GM21825 (cell line): ENCODE data around the gene FRMPD1.
A peak's percentile ranks its signal among the peaks of the same experiment; 100 is the strongest.
"Not testable (repeated sequence)": the region's sequence is repeated elsewhere in the genome, so short reads cannot be mapped to it uniquely, and the experiment has no call there.

Source experiments
- ATAC-seq: cut with Tn5 transposase; IDR thresholded peaks from one replicate; pipeline ENCODE4 v1.9.1; 2021; ENCODE audit warnings: mild to moderate bottlenecking, moderate library complexity; ENCODE audit not compliant: unreplicated experiment

Gene FRMPD1

DNA sequence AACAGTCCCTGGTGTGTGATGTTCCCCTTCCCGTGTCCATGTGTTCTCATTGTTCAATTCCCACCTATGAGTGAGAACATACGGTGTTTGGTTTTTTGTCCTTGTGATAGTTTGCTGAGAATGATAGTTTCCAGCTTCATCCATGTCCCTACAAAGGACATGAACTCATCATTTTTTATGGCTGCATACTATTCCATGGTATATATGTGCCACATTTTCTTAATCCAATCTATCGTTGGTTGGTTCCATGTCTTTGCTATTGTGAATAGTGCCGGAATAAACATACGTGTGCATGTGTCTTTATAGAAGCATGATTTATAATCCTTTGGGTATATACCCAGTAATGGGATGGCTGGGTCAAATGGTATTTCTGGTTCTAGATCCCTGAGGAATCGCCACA lies 114.5 kb downstream of the FRMPD1 start:
- not testable (repeated sequence) for ATAC-seq

DNA sequence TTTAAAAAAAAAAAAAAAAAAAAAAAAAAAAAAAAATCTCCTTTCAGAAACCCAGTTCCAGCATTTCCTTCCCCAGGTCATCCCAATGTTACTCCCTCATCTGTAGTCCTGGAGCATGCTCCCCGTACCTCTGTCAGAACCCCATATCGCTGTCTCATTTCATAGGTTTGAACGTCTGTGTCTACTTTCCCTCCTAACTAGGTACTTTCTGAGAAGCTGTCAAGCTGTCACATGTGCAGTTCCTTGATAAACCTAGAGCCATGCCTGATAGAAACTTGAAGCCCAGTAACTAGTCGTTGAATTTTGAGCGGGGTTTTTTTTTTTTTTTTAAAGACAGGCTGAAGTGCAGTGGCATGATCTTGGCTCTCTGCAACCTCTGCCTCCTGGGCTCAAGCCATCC lies 118.6 kb downstream of the FRMPD1 start:
- ATAC-seq, result no peak

DNA sequence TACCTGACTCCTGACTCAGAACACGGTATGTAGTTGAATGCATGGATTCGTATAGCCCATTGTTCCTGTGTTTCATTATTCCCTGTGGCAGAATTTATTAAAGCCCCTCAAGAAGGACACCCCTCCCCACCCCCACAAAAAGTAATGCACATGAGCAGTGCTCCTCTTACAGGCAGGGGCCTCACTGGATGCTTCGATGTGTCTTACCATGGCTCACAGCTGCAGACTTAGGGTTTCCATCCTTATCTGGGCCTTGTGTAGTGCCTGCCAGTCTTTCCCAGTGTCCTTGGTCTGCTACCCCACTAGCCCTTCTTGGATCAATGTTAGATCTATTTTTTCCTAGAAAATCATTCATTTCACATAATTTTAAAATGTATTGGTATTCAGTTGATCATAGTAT lies 119.2 kb downstream of the FRMPD1 start:
- no peak for ATAC-seq

DNA sequence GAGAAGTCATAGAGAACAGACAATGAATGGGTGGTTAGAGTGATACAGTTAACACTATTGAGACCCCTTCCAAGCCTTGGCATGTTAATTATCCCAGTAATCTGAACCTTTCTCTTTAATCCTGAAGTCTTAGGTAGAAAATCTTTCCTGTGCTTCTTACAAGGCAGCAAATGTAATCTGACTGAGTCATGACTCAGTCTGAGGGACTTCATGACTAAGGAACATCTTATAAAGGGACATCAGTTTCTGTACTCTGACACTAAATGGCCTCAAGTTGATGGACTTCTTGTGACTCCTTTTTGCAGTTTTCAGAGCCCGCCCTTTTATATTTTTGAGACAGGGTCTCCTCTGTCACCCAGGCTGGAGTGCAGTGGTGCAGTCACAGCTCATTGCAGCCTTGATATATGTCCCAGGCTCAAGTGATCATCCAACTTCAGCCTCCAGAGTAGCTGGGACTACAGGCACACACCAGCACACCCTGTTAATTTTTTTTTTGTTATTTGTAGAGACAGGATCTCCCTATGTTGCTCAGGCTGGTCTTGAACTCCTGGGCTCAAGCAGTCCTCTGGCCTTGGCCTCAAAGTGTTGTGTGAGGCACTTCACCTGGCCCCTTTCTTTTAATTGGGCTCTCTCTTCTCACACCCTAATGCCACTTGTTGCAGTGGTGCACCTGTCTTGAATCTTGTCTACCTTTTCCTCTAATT lies 124.6 kb downstream of the FRMPD1 start:
- no peak for ATAC-seq

DNA sequence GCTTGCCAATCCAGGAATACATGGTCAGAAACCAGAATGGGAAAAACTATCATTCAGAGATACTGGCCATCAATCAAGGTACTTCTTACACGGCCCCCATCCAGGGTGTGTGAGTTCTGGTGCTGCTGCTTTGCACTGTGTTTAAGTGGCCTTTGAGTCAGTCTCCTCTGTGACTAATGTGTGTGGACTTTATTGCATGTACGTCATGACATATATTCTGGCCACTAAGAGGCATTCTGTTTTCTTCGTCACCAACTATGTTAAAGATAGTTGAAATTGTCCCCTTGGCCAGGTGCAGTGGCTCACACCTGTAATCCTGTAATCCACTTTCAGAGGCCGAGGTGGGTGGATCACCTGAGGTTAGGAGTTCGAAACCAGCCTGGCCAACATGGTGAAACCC lies 125.6 kb downstream of the FRMPD1 start:
- no peak for ATAC-seq

- no peak for ATAC-seq
These were observed 127.8 kb downstream of the FRMPD1 start for GRCh38 chr9:37778534-37778933.

DNA sequence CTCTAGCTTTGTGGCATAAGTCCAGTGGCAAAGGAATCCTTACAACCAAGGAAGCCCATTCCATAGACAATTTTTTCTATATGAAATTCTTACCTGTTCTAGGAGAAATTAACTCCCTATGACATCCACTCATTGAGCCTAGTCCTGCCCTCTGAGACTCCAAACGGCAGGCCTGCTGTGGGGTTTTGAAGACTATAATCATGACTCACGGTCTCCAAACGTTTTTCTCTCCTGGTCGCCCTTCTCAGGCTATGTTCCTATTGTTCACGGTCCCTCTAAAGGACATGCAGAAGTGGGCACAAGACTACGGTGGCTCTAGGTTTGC lies 133.5 kb downstream of the FRMPD1 start:
- no peak for ATAC-seq

DNA sequence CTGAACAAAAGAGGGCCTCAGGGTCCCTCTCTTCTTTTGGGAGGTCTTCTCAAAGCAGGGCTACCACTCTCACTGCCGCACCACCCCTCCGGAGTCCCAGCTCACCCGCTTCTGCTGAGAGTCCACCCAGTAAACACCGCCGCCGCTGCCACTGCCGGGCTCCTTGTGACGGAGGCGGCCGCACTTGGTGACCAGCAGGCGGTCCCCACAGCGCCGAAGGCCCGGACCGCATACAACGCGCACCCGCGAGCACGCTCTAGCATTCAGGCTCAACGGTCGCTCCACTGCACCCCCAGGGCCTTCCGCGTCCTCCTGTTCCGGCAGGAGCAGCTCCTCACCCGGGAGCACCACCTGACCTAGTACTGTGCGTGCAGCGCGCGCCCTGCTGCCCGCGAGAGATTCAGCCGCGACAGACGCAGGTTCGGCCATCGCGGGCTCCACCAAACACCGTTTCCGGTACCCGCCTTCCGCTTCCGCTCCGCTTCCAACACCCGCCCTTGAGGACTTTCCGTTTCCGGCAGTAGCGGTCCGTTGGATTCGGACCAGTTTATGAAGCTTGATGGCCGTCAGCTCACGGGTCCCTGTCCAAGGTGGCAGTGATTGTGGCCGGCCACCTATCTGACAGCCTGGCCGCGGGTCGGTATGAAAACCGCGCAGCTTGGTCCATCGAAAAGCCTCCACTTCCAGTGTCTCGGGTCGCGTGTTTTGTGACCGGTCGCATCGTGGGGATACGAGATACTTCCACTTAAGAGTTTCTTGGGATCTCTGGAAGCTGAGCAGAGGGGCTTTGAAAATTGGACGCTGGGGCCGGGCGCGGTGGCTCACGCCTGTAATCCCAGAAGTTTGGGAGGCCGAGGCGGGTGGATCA lies 134.1 kb downstream of the FRMPD1 start, which contains the start of gene EXOSC3:
Gene EXOSC3, minus strand, starts transcription at position 449 of the 868 bp plus-strand sequence. Its CDS starts 20 bp downstream, at position 429.
- ATAC-seq, result peak; percentile 92

GRCh38 chr9:37787059-37787458 lies 136.3 kb downstream of the FRMPD1 start:
- ATAC-seq, result no peak

DNA sequence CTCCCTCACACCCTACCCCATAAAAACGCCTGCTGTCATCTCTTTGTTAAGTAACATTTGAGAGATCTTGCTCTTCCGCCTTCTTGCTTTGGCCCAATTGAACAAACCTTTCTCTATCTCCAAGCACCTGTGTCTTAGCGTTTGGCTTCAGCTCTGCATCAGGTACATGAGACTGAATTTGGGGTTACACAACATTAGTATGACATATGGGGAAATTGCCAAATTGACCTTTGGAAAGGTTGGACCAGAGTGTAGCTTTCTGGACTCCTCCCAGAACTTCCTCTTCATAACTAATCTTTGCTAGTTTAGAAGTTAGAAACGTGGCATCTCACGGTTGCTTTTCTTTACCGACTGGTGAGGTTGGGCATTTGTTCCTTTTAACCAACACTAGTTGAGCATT lies 137.6 kb downstream of the FRMPD1 start:
- no peak for ATAC-seq

DNA sequence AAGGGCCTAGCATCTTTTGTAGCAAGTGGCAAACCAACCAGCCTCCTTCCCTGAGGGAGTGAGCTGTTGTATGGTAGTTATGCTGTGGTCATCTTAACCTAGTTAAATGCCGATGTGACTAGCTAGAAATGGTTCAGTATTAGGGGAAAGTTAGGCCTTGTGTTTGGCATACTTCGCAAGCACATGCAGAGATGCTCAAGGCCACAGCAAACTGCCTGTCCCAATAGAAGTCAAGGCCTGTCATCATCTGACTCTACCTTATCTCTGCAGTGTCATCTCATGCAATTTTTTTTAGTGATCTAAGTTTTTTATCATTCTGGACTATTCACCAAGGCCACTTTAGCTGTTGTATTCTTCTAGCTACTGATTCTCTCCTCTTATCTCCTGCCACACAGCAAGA lies 139.3 kb downstream of the FRMPD1 start:
- no peak for ATAC-seq

- ATAC-seq, result no peak
These were observed 141.4 kb downstream of the FRMPD1 start for GRCh38 chr9:37792122-37792521.

GRCh38 chr9:37796232-37796631 lies 145.5 kb downstream of the FRMPD1 start:
- ATAC-seq, result no peak
